AG09319 (cell line): Measurements from ENCODE around the gene LIF.
"Not testable (repeated sequence)": the region's sequence is repeated elsewhere in the genome, so short reads cannot be mapped to it uniquely, and the experiment has no call there.

Experiments used
- DNase-seq: peaks from one replicate; pipeline ENCODE4 v3.0.0-alpha.2; 2010; ENCODE audit warnings: low read depth; ENCODE audit errors: extremely low read depth
- TF ChIP-seq, protein P1 (sequence below): IDR thresholded peaks from 2 replicates; pipeline ENCODE4 v1.5.1; 2011; ENCODE audit warnings: low read depth, mild to moderate bottlenecking, inconsistent platforms, low read length, moderate library complexity

Gene LIF

DNA sequence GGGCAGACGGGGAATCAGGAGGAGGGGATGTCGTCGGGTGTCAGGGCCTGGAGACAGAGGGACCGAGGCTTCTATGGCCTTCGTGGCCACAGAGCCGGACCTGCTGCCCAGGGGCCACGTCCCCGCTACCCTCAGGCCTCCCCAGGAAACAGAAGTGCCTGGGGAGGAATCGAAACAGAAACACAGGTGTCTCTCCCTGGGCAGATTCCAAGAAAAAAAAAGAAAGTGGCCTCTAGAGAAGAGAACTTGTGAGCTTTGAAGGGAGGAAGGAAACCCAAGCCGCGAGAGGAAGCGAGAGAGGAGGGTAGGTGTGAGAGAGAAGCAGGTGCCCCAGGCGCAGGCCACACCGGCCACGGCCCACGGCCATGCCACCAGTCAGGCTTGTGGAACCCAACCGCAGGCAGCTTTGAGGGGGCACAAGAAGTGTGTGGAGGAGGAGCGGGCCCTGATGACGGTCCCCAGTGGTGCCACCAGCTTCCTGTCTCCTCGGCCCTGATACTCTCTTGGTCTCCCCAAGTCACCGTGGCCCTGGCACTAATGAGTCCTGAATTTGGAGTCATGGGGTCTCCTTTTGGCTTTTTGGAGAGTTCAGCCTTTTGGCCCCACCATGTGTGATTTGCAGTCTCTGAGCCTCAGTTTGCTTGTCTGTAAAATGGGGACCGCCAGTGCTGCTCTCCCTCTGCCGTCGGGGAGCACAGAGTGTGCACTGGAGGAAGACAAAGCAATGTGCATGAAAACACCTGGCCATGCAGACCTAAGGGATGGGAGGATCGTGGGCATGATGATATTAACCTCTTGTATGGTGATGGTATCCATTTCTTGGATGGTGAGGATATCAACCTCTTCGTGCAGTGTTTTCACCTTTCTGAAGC lies 25.2 kb downstream of the LIF start:
- no peak for DNase-seq
- TF ChIP-seq, protein P1, sequence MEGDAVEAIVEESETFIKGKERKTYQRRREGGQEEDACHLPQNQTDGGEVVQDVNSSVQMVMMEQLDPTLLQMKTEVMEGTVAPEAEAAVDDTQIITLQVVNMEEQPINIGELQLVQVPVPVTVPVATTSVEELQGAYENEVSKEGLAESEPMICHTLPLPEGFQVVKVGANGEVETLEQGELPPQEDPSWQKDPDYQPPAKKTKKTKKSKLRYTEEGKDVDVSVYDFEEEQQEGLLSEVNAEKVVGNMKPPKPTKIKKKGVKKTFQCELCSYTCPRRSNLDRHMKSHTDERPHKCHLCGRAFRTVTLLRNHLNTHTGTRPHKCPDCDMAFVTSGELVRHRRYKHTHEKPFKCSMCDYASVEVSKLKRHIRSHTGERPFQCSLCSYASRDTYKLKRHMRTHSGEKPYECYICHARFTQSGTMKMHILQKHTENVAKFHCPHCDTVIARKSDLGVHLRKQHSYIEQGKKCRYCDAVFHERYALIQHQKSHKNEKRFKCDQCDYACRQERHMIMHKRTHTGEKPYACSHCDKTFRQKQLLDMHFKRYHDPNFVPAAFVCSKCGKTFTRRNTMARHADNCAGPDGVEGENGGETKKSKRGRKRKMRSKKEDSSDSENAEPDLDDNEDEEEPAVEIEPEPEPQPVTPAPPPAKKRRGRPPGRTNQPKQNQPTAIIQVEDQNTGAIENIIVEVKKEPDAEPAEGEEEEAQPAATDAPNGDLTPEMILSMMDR, result no peak

GRCh38 chr22:30220338-30221012 lies 26.1 kb downstream of the LIF start:
- no peak for DNase-seq
- TF ChIP-seq, protein P1, result no peak

DNA sequence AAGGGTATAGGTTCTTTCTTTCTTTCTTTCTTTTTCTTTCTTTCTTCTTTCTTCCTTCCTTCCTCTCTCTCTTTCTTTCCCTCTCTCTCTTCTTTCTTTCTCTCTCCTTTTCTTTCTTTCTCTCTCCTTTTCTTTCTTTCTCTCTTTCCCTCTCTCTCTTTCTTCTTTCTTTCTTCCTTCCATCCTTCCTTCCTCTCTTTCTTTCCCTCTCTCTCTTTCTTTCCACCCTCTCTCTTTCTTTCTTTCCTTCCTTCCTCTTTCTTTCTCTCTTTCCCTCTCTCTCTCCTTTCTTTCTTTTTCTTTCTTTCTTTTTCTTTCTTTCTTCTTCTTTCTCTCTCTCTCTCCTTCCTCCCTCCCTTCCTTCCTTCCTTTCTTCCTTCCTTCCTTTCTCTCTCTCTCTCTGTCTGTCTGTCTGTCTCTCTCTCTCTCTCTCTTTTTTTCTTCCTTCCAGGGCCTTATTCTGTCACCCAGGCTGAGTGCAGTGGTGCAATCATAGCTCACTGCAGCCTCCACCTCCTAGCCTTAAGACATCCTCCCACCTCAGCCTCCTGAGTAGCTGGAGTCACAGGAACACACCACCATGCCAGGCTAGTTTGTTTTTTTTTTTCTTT lies 26.8 kb downstream of the LIF start:
- DNase-seq, result no peak
- TF ChIP-seq, protein P1, result no peak

GRCh38 chr22:30219049-30219654 lies 27.4 kb downstream of the LIF start:
- no peak for DNase-seq
- TF ChIP-seq, protein P1, result no peak; the same call in 1 of the 2 replicates

DNA sequence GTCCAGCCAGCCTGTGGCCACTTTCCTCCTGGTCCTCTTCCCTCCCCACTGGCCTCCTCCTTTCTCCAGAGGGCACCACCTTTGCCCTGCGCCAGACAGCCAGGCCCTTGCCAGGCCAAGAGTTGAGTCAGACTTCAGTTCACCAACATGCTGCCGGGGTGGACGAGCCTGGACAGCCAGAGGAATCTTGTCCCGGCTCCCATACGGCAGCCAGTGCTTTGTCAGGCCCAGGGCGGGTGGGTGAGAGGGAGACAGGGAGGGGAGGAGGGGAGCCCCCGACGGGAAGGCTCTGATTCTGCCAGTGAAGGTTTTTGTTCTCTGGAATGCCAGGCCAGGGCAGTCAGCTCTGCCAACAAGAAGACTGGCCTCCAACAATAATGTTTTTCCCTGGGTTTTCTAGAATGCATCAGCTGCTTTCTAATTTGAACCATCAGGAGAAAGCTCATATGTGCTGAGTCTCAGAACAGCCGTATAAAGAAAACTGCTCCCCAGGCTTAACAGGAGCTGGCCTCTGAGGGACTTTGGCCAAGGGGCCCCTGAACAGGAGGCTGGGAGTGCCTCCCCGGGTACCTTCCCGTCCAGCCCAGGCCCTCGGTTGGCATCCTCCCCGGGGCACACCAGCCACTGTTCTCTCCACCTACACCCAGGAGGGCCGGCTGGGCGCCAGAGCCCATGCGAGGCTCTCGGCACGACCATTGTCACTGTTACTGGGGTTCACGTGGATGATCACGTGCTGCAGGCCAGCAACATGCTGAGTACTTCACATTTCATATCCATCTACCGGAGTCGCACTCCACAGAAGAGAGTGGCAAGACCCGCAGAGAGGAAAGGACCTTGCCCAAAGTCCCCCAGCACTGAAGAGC lies 28.6 kb downstream of the LIF start:
- TF ChIP-seq, protein P1, result no peak
- DNase-seq, result no peak

DNA sequence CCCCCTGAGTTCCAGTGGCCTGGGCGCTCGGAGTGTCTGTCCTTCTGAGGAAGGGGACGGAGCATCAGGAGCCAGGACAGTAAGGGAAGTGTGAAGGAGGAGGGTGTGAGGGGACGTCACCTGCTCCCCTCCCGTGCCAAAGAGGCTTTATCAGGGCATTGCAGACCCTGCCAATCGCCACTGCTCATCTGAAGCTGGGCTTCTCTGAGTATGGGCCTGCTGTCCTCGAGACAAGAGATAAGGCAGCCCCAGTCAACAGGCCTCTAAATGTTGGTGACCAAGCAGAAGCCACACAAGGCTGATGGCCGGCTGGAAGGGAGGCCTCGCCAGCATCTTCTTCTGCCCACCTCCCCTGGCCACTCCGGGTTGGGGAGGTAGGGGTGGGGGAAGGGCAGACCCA lies 29.8 kb downstream of the LIF start:
- TF ChIP-seq, protein P1, result no peak
- DNase-seq, result no peak

GRCh38 chr22:30216272-30216671 lies 30.3 kb downstream of the LIF start:
- DNase-seq, result not testable (repeated sequence)
